ENCODE measurements around the gene PPP1R1C.

PPP1R1C gene

GRCh38 chr2:181973171-181973783 lies 12.4 kb upstream of the PPP1R1C start:
- no peak for TF ChIP-seq CTCF (IDR thresholded peaks at IDR 0.05; ENCODE audit: insufficient read depth, low read length, missing control alignments)
- no peak for DNase-seq (ENCODE audit: low read depth, low spot score)
- POLR2A ChIA-PET, result no interaction called here
- no peak overlapping the region for H3K4me3 ChIP-seq (ENCODE audit: low read depth, low read length)
- CTCF ChIA-PET, result interaction anchor here (0.9 to 1.4 kb wide), 2 partner anchors 19 to 104 kb away, joined by 3 to 5 read pairs; no protein-coding TSS in a partner anchor

GRCh38 chr2:181977661-181978350 lies 7.8 kb upstream of the PPP1R1C start:
- no peak for DNase-seq (ENCODE audit: low read depth, low spot score)
- no peak overlapping the region for H3K4me3 ChIP-seq (ENCODE audit: low read depth, low read length)
- no peak for TF ChIP-seq CTCF (IDR thresholded peaks at IDR 0.05; ENCODE audit: insufficient read depth, low read length, missing control alignments)
- ChIA-PET CTCF (interaction anchor here (1.0 to 1.3 kb wide), 3 partner anchors 10 to 235 kb away, joined by 3 read pairs; no protein-coding TSS in a partner anchor), POLR2A (no interaction called here)

- no peak overlapping the region for H3K4me3 ChIP-seq (ENCODE audit: low read depth, low read length)
- ChIA-PET POLR2A (no interaction called here), CTCF (interaction anchor here (1.0 to 1.3 kb wide), 3 partner anchors 9 to 236 kb away, joined by 3 read pairs; no protein-coding TSS in a partner anchor)
- DNase-seq (ENCODE audit: low read depth, low spot score), result no peak
- no peak for TF ChIP-seq CTCF (IDR thresholded peaks at IDR 0.05; ENCODE audit: insufficient read depth, low read length, missing control alignments)
These were observed 7.1 kb upstream of the PPP1R1C start for GRCh38 chr2:181978351-181979150.

GRCh38 chr2:181984060-181984459 lies 1.6 kb upstream of the PPP1R1C start:
- DNase-seq (ENCODE audit: low read depth, low spot score), result no peak
- ChIA-PET POLR2A (no interaction called here), CTCF (interaction anchor here (1.6 kb wide), 1 partner anchor 30 kb away, joined by 5 read pairs; no protein-coding TSS in a partner anchor)
- no peak for TF ChIP-seq CTCF (IDR thresholded peaks at IDR 0.05; ENCODE audit: insufficient read depth, low read length, missing control alignments)
- no peak overlapping the region for H3K4me3 ChIP-seq (ENCODE audit: low read depth, low read length)

GRCh38 chr2:181984814-181985631 lies 630 bp upstream of the PPP1R1C start:
- CTCF ChIA-PET, result interaction anchor here (1.0 to 1.7 kb wide), 2 partner anchors 31 to 92 kb away, joined by 3 to 4 read pairs; no protein-coding TSS in a partner anchor

More at GRCh38 chr2:181984814-181985631, 630 bp upstream of the PPP1R1C start:
- DNase-seq (ENCODE audit: low read depth, low spot score), result no peak
- no peak for TF ChIP-seq CTCF (IDR thresholded peaks at IDR 0.05; ENCODE audit: insufficient read depth, low read length, missing control alignments)
- POLR2A ChIA-PET, result no interaction called here
- no peak overlapping the region for H3K4me3 ChIP-seq (ENCODE audit: low read depth, low read length)

Measured in AG04449 (cell line).